ENCODE measurements around the gene NKX6-2.

GRCh38 chr10:132810807-132811700 lies 25.1 kb upstream of the NKX6-2 start:
- TF ChIP-seq CTCF (conservative IDR thresholded peaks at IDR 0.05) (no peak), ZFX (IDR thresholded peaks at IDR 0.05) (no peak)

All from C4-2B (cell line).